Kidney epithelial cell (primary cell): Measurements from ENCODE around the gene ADGRD2. TPM values are rescaled to one million over a fixed set of nuclear protein-coding genes. Genes with fewer than 3 reads are reported as not detected.

Experiments
- DNase-seq: peaks from one replicate; pipeline ENCODE4 v3.0.0-alpha.2; 2010; ENCODE audit warnings: low read depth
- H3K27me3 ChIP-seq: 2 replicates; pipeline ENCODE4 v1.6.0; 2011; ENCODE audit warnings: low read length; ENCODE audit not compliant: control insufficient read depth, insufficient read depth
- H3K36me3 ChIP-seq: 2 replicates; pipeline ENCODE4 v1.5.1; 2011; ENCODE audit warnings: low read length; ENCODE audit not compliant: control insufficient read depth, insufficient read depth
- H3K4me3 ChIP-seq: 2 replicates; pipeline ENCODE4 v1.5.1; 2011; ENCODE audit warnings: low read depth, mild to moderate bottlenecking, control low read depth, low read length
- CTCF ChIP-seq: IDR thresholded peaks from 2 replicates; pipeline ENCODE4 v1.5.1; 2011; ENCODE audit warnings: mild to moderate bottlenecking, moderate library complexity, low read length, control low read depth, inconsistent platforms; ENCODE audit not compliant: insufficient read depth, poor library complexity, severe bottlenecking
- total RNA-seq: library from RNA; depleted of rRNA; stranded (reverse); fragments of >200 nt; gene quantifications from 2 replicates; pipeline ENCODE4 v1.2.3, GENCODE V29; 2015

Gene ADGRD2
- total RNA-seq, 1 donor from 2014 or later = not detected

GRCh38 chr9:124412228-124412575 is 38.0 kb upstream of the ADGRD2 start:
- Histone ChIP-seq H3K36me3 (peaks cover 4% of the 10 kb centered on the region), H3K4me3 (no peak overlapping the region), H3K27me3 (no peaks in the 10 kb centered on the region)
- no peak for TF ChIP-seq CTCF
- no peak for DNase-seq

- no peak for TF ChIP-seq CTCF
- Histone ChIP-seq H3K36me3 (peaks cover 2% of the 10 kb centered on the region), H3K4me3 (peak overlapping the region; percentile 80), H3K27me3 (no peaks in the 10 kb centered on the region)
- DNase-seq = no peak
Measured at GRCh38 chr9:124414612-124415011, 35.6 kb upstream of the ADGRD2 start.

- peak; percentile 78 for TF ChIP-seq CTCF
- peak within 1 kb of the TSS; percentile 80 for H3K4me3 ChIP-seq
- peak; percentile 75 for DNase-seq
- no peaks in the 10 kb centered on the region for H3K27me3 ChIP-seq
- H3K36me3 ChIP-seq = peaks cover 2% of the 10 kb centered on the region
Measured at GRCh38 chr9:124415102-124415851, 35.0 kb upstream of the ADGRD2 start, which contains the start of gene PSMB7. PSMB7 (minus strand) TSS chr9:124415442; CDS start chr9:124415425, 17 bp downstream.

- Histone ChIP-seq H3K4me3 (peak overlapping the region; percentile 18), H3K36me3 (peaks cover 2% of the 10 kb centered on the region), H3K27me3 (no peaks in the 10 kb centered on the region)
- no peak for DNase-seq
- TF ChIP-seq CTCF = no peak
Measured at GRCh38 chr9:124415852-124416484, 34.3 kb upstream of the ADGRD2 start.

- no peak overlapping the region for H3K4me3 ChIP-seq
- no peak for DNase-seq
- no peak for TF ChIP-seq CTCF
- H3K36me3 ChIP-seq = no peaks in the 10 kb centered on the region
- peaks cover 10% of the 10 kb centered on the region for H3K27me3 ChIP-seq
Measured at GRCh38 chr9:124419832-124420489, 30.3 kb upstream of the ADGRD2 start.
